GM18502 (cell line): Measurements from ENCODE around the gene CHRNB1.
A peak's percentile ranks its signal among the peaks of the same experiment; 100 is the strongest.
"Not testable (repeated sequence)": the region's sequence is repeated elsewhere in the genome, so short reads cannot be mapped to it uniquely, and the experiment has no call there.

ENCODE experiments used
- ATAC-seq: cut with Tn5 transposase; IDR thresholded peaks from one replicate; pipeline ENCODE4 v1.9.1; 2021; ENCODE audit warnings: mild to moderate bottlenecking; ENCODE audit not compliant: unreplicated experiment, poor library complexity

The CHRNB1 gene

GRCh38 chr17:7481275-7481674, 36.4 kb downstream of the CHRNB1 start, which contains the start of gene SLC35G6:
Gene SLC35G6 (plus strand): TSS chr17:7481446. CDS start chr17:7481517, 71 bp downstream.
- ATAC-seq: not testable (repeated sequence)

- ATAC-seq: not testable (repeated sequence)
Observed at GRCh38 chr17:7481842-7482741, 37.2 kb downstream of the CHRNB1 start.

- ATAC-seq: not testable (repeated sequence)
Observed at GRCh38 chr17:7482742-7483088, 37.9 kb downstream of the CHRNB1 start.

GRCh38 chr17:7483255-7484066, 38.6 kb downstream of the CHRNB1 start:
- peak; percentile 36 for ATAC-seq

- ATAC-seq: peak; percentile 60
Observed at GRCh38 chr17:7484067-7484918, 39.4 kb downstream of the CHRNB1 start, which contains the start of gene POLR2A. Gene POLR2A (plus strand): TSS chr17:7484366.

- no peak for ATAC-seq
Observed at GRCh38 chr17:7484919-7485377, 40.1 kb downstream of the CHRNB1 start.

GRCh38 chr17:7486181-7486580, 41.3 kb downstream of the CHRNB1 start:
- ATAC-seq: no peak

- ATAC-seq: no peak
Observed at GRCh38 chr17:7490144-7490543, 45.3 kb downstream of the CHRNB1 start.

- no peak for ATAC-seq
Observed at GRCh38 chr17:7491583-7491982, 46.7 kb downstream of the CHRNB1 start.

- no peak for ATAC-seq
Observed at GRCh38 chr17:7493941-7494340, 49.1 kb downstream of the CHRNB1 start.

- ATAC-seq: no peak
Observed at GRCh38 chr17:7495906-7496434, 51.1 kb downstream of the CHRNB1 start.

- no peak for ATAC-seq
Observed at GRCh38 chr17:7496470-7497183, 51.8 kb downstream of the CHRNB1 start.

- ATAC-seq: no peak
Observed at GRCh38 chr17:7497228-7497627, 52.4 kb downstream of the CHRNB1 start.

GRCh38 chr17:7497636-7498035, 52.8 kb downstream of the CHRNB1 start:
- no peak for ATAC-seq

- ATAC-seq: no peak
Observed at GRCh38 chr17:7499161-7499560, 54.3 kb downstream of the CHRNB1 start.

GRCh38 chr17:7501729-7502128, 56.9 kb downstream of the CHRNB1 start:
- no peak for ATAC-seq

GRCh38 chr17:7502171-7502847, 57.4 kb downstream of the CHRNB1 start:
- no peak for ATAC-seq

- ATAC-seq: no peak
Observed at GRCh38 chr17:7502987-7503386, 58.1 kb downstream of the CHRNB1 start.

GRCh38 chr17:7503521-7503920, 58.7 kb downstream of the CHRNB1 start:
- no peak for ATAC-seq
